Stimulated activated naive B cell treated with anti-CD40 and anti-IgM and Interleukin-4, amounts not matched to agents 10 μg/mL and 1 μg/mL and 100 μg/mL, for 72 hours (primary cell): Measurements from ENCODE around the gene ACACA.

Experiments used
- ATAC-seq, 2 donors: fragments of 150-1000 bp; cut with Tn5 transposase; replicated peaks; 2 replicates each; pipeline ENCODE4 v1.10.0; 2021; ENCODE audit warnings: moderate library complexity in 1 of 2
- DNase-seq: peaks from one replicate; pipeline ENCODE4 v3.0.0; 2021
- H3K27ac Mint-ChIP-seq: one replicate; pipeline ENCODE4 v1.8.0; 2022; ENCODE audit warnings: mild to moderate bottlenecking, mixed read lengths
- H3K27me3 Mint-ChIP-seq, 2 donors: one replicate each; pipeline ENCODE4 v1.8.0; 2022; ENCODE audit warnings: mixed read lengths in 2 of 2
- H3K36me3 Mint-ChIP-seq, 2 donors: one replicate each; pipeline ENCODE4 v1.8.0; 2022; ENCODE audit warnings: mixed read lengths in 2 of 2, mild to moderate bottlenecking in 1 of 2
- H3K4me1 Mint-ChIP-seq, 2 donors: one replicate each; pipeline ENCODE4 v1.8.0; 2022; ENCODE audit warnings: mixed read lengths in 2 of 2, mild to moderate bottlenecking in 1 of 2
- H3K4me3 Mint-ChIP-seq, 2 donors: one replicate each; pipeline ENCODE4 v1.8.0; 2022; ENCODE audit warnings: mild to moderate bottlenecking in 2 of 2, mixed read lengths in 2 of 2, moderate library complexity in 1 of 2
- H3K9me3 Mint-ChIP-seq, 2 donors: one replicate each; pipeline ENCODE4 v1.8.0; 2022; ENCODE audit warnings: mixed read lengths in 2 of 2, mild to moderate bottlenecking in 1 of 2

Gene ACACA

GRCh38 chr17:37276475-37276874 is 130.2 kb downstream of the ACACA start:
- Mint-ChIP-seq H3K4me3 (no peak overlapping the region), H3K36me3 (peaks cover 31 to 45% of the 10 kb centered on the region in 2 donors), H3K27ac (no peak overlapping the region), H3K9me3 (no peaks in the 10 kb centered on the region), H3K27me3 (no peaks in the 10 kb centered on the region), H3K4me1 (peaks cover 0 to 8% of the 10 kb centered on the region in 2 donors)
- ATAC-seq (no peak), DNase-seq (no peak)

GRCh38 chr17:37274461-37274860 is 132.2 kb downstream of the ACACA start:
- DNase-seq (no peak), ATAC-seq (no peak)
- H3K27ac Mint-ChIP-seq: no peak overlapping the region
- H3K4me3 Mint-ChIP-seq: no peak overlapping the region
- H3K36me3 Mint-ChIP-seq: peaks cover 41 to 46% of the 10 kb centered on the region in 2 donors
- no peaks in the 10 kb centered on the region for H3K9me3 Mint-ChIP-seq
- no peaks in the 10 kb centered on the region for H3K27me3 Mint-ChIP-seq
- peaks cover 0 to 8% of the 10 kb centered on the region in 2 donors for H3K4me1 Mint-ChIP-seq

DNA sequence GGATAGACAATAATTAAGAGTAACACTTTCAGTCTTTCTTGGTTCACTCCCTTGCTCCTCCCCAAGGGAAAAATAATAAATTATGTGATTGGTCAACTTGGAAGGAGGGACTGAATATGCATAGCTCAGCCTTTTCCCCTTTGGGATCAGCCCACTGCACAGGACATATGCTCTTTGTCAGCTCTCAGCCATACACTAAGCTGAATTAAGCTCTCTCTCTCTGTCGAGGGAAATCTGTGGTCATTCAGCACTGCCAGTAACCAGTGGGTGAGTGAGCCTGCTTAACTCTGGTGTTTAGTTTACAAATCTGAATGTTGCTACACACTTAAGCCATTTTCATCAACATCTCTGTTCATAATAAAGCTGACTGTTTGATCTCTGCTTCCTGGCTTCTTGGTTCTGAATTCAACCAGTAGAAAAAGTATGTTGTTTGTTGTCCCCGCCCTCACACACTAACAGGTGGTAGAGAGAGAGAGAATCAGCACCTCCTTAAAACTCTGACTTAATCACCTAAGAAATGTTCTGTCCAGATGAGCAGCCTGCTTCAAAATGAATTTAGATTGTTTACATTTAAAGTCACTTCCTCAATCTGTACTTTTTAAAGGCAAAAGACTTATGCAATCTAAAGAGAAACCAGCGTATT is 133.1 kb downstream of the ACACA start:
- DNase-seq (no peak), ATAC-seq (no peak)
- Mint-ChIP-seq H3K9me3 (no peaks in the 10 kb centered on the region), H3K27ac (peak overlapping the region; percentile 3), H3K27me3 (no peaks in the 10 kb centered on the region), H3K4me3 (no peak overlapping the region), H3K4me1 (peaks cover 0 to 8% of the 10 kb centered on the region in 2 donors), H3K36me3 (peaks cover 46 to 50% of the 10 kb centered on the region in 2 donors)

DNA sequence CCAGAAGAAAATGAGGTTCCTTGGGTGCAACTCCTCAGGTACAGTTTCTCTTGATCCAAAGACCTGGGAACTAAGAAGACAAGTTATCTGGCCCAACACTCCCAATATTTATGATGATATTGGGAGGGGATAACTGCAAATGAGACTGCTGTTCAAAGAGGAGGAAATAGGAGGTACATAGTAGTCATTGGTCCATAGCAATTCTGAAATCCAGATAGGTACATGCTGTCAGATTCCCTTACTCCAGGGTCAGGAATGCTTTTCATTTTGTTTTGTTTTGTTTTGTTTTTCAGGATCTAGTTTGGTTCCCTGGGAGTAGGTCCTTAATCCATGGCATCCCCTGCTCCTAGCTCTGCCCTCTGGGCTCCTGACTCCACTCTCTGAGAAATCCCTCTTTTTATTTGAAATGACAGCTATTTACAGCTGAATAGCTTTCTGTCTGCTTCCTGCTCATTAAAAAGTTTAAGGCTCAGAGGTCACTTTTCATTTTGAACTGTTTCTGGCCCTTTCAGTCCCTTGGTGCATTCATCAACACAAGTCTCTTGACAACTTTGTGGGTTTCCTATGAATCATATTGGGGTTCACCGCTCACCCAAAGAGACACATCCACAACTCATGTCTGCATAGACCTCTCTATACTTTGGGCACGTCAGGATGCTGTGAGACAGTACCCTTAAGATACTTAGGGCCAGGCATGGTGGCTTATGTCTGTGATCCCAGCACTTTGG is 141.0 kb downstream of the ACACA start:
- H3K36me3 Mint-ChIP-seq: peaks cover 59 to 76% of the 10 kb centered on the region in 2 donors
- peaks cover 8 to 9% of the 10 kb centered on the region in 2 donors for H3K9me3 Mint-ChIP-seq
- H3K4me3 Mint-ChIP-seq: no peak overlapping the region
- no peak overlapping the region for H3K27ac Mint-ChIP-seq
- no peak for DNase-seq
- H3K4me1 Mint-ChIP-seq: no peaks in the 10 kb centered on the region
- no peaks in the 10 kb centered on the region for H3K27me3 Mint-ChIP-seq
- ATAC-seq: no peak

DNA sequence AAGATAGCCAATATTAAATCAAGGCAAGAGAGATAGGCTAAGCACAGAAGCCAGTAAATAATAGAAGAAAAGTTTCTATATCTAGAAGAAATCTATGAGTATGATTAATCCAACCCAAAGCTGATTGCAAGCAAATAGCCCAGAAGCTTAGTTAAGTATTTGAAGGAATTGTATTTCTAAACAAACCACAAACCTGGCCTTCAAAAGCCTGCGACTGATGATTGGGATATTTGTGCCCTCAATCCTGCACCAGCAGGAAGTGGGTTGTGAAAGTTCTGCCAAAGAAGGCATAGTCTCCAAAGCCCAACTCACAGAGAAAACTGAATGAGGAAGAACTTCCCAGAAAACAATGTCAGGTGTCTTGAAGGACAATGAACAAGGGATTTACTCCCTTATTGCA is 145.3 kb downstream of the ACACA start:
- peaks cover 47 to 61% of the 10 kb centered on the region in 2 donors for H3K36me3 Mint-ChIP-seq

DNA sequence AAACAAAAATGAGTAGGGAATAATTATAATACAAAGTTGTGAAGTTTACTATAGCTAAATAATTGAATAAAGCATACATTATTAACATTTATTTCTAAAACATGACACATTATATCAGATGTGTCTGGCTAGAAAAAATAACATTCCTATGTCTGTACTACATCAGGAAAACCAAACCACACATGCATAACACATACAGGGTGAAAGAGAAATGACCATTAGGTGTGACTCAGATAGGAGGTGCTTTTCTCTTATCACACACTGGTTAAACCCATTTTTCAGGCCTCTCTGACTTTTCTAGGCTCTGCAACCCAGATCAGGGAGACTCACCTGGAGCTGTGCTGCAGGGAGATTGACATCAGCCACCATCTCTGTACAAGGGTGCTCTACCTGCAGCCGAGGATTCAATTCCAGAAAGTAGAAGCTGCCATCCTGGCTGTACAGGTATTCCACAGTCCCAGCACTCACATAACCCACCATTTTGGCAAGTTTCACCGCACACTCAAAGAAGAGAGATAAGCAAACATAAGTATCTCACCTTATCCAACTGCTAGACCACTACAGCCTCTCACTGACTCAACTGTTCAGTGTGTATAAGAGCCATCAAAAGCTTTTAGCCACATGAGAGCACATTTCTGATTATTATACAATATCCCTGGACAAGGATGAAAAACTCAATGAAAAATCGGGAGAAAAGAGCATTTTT is 147.5 kb downstream of the ACACA start:
- H3K27me3 Mint-ChIP-seq: no peaks in the 10 kb centered on the region
- H3K9me3 Mint-ChIP-seq: no peaks in the 10 kb centered on the region
- H3K4me1 Mint-ChIP-seq: no peaks in the 10 kb centered on the region
- DNase-seq: no peak
- peak overlapping the region; percentile 71 for H3K27ac Mint-ChIP-seq
- ATAC-seq: no peak
- no peak overlapping the region for H3K4me3 Mint-ChIP-seq
- H3K36me3 Mint-ChIP-seq: peaks cover 32 to 52% of the 10 kb centered on the region in 2 donors

More for the DNA sequence above, 145.3 kb downstream of the ACACA start:
- ATAC-seq (no peak), DNase-seq (no peak)
- Mint-ChIP-seq H3K4me3 (no peak overlapping the region), H3K27ac (no peak overlapping the region), H3K9me3 (peaks cover 4 to 5% of the 10 kb centered on the region in 2 donors), H3K4me1 (no peaks in the 10 kb centered on the region), H3K27me3 (no peaks in the 10 kb centered on the region)

- Mint-ChIP-seq H3K4me3 (no peak overlapping the region), H3K9me3 (no peaks in the 10 kb centered on the region), H3K4me1 (no peaks in the 10 kb centered on the region), H3K27ac (no peak overlapping the region), H3K36me3 (peaks cover 38 to 53% of the 10 kb centered on the region in 2 donors), H3K27me3 (no peaks in the 10 kb centered on the region)
- no peak for ATAC-seq
- no peak for DNase-seq
Measured at GRCh38 chr17:37256627-37257026, 150.0 kb downstream of the ACACA start.

GRCh38 chr17:37255432-37255831 is 151.2 kb downstream of the ACACA start:
- Mint-ChIP-seq H3K9me3 (no peaks in the 10 kb centered on the region), H3K4me1 (no peaks in the 10 kb centered on the region), H3K4me3 (no peak overlapping the region), H3K27ac (no peak overlapping the region), H3K36me3 (peaks cover 36 to 50% of the 10 kb centered on the region in 2 donors), H3K27me3 (no peaks in the 10 kb centered on the region)
- DNase-seq: no peak
- no peak for ATAC-seq

GRCh38 chr17:37247825-37248224 is 158.8 kb downstream of the ACACA start:
- Mint-ChIP-seq H3K4me1 (peaks cover 0 to 1% of the 10 kb centered on the region in 2 donors), H3K4me3 (no peak overlapping the region), H3K27me3 (no peaks in the 10 kb centered on the region), H3K9me3 (no peaks in the 10 kb centered on the region), H3K27ac (no peak overlapping the region), H3K36me3 (peaks cover 43 to 60% of the 10 kb centered on the region in 2 donors)
- DNase-seq: no peak
- peak; percentile 54 to 59 for ATAC-seq

DNA sequence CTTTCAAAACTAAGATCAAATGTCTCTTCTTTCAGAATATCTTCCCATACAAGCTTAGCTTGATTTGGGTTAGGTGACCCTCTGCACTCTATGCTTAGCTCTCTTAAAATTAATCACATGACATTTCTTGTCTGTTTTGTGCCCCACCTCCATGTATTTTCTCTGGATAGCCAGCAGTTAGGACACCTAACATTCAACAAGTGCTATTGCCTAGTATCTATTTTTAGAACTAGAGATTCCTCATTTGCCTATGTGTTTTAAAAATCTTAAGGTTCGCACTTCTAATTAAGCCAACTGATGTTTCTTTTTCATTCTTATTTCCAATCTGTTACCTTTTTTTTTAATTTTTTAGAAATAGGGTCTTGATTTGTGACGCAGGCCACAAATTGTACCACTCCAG is 160.6 kb downstream of the ACACA start:
- peaks cover 0 to 1% of the 10 kb centered on the region in 2 donors for H3K4me1 Mint-ChIP-seq
- H3K36me3 Mint-ChIP-seq: peaks cover 34 to 54% of the 10 kb centered on the region in 2 donors
- H3K9me3 Mint-ChIP-seq: no peaks in the 10 kb centered on the region
- no peaks in the 10 kb centered on the region for H3K27me3 Mint-ChIP-seq
- no peak overlapping the region for H3K4me3 Mint-ChIP-seq
- DNase-seq (no peak), ATAC-seq (no peak)
- no peak overlapping the region for H3K27ac Mint-ChIP-seq

- no peaks in the 10 kb centered on the region for H3K4me1 Mint-ChIP-seq
- H3K9me3 Mint-ChIP-seq: no peaks in the 10 kb centered on the region
- H3K27ac Mint-ChIP-seq: no peak overlapping the region
- no peaks in the 10 kb centered on the region for H3K27me3 Mint-ChIP-seq
- no peak overlapping the region for H3K4me3 Mint-ChIP-seq
- no peak for DNase-seq
- peaks cover 38 to 55% of the 10 kb centered on the region in 2 donors for H3K36me3 Mint-ChIP-seq
- ATAC-seq: no peak
Measured at GRCh38 chr17:37240381-37240780, 166.3 kb downstream of the ACACA start.

GRCh38 chr17:37239690-37240334 is 166.8 kb downstream of the ACACA start:
- peak overlapping the region; percentile 20 for H3K27ac Mint-ChIP-seq
- DNase-seq (no peak), ATAC-seq (no peak)
- no peaks in the 10 kb centered on the region for H3K27me3 Mint-ChIP-seq
- H3K4me3 Mint-ChIP-seq: no peak overlapping the region
- H3K9me3 Mint-ChIP-seq: no peaks in the 10 kb centered on the region
- no peaks in the 10 kb centered on the region for H3K4me1 Mint-ChIP-seq
- H3K36me3 Mint-ChIP-seq: peaks cover 36 to 50% of the 10 kb centered on the region in 2 donors

DNA sequence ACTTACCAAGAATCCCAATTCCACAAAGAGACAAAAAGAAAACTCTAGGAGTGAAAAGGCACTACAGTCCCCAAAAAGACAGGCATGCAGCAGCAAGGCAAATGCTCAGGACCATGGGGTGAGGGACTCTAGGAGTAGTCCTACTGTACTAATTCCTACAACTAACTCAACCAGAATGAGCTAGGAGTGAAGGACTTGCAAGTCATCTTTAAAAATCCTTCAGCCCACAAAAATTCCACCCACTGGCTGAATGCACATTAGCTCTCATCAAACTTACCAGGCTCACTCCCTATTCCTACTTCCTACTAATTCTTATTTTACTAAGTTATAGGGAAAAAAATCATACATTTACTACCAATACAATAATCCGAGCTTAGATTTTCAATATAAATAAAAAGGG is 172.5 kb downstream of the ACACA start:
- H3K27ac Mint-ChIP-seq: no peak overlapping the region
- H3K4me1 Mint-ChIP-seq: no peaks in the 10 kb centered on the region
- H3K27me3 Mint-ChIP-seq: no peaks in the 10 kb centered on the region
- no peaks in the 10 kb centered on the region for H3K9me3 Mint-ChIP-seq
- no peak for DNase-seq
- no peak for ATAC-seq
- H3K36me3 Mint-ChIP-seq: peaks cover 37 to 47% of the 10 kb centered on the region in 2 donors
- H3K4me3 Mint-ChIP-seq: no peak overlapping the region

DNA sequence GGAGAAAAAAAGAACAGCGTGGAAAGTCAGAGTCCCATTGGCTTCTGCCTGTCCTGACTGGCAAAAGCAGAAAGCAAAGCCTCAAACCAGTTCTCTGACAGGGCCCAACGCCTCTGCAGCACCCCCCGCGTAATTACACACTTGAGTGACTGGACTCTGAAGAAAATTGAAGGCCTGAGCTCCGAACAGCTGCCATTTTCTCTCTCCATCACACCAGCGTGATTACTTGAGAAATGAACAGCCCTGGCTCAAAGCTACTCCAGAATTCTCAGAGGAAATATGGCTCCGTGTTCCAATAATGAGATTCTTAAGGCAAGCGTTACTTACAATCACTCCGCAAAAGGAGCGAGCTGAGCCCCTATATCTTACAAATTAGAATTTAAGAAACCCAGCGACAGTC is 173.6 kb downstream of the ACACA start:
- no peaks in the 10 kb centered on the region for H3K4me1 Mint-ChIP-seq

More for the DNA sequence above, 173.6 kb downstream of the ACACA start:
- ATAC-seq (no peak), DNase-seq (no peak)
- Mint-ChIP-seq H3K27me3 (no peaks in the 10 kb centered on the region), H3K9me3 (no peaks in the 10 kb centered on the region), H3K36me3 (peaks cover 44 to 48% of the 10 kb centered on the region in 2 donors), H3K27ac (no peak overlapping the region), H3K4me3 (no peak overlapping the region)
